IMR-90 (cell line): ENCODE results near the gene HADHA. TPM values are rescaled to one million over a fixed set of nuclear protein-coding genes. Genes with fewer than 3 reads are reported as not detected.
A peak's percentile ranks its signal among the peaks of the same experiment; 100 is the strongest.

Experiments
- ATAC-seq: fragments of 200-7000 bp; cut with Tn5 transposase; 2 replicates; pipeline ENCODE4 v1.9.1; 2020; ENCODE audit warnings: low read depth, mild to moderate bottlenecking, moderate library complexity
- BruUV-seq: library from RNA; stranded (reverse); fragments of 400-500 nt; replicated peaks from 2 replicates; lab custom pipeline; 2021; lab: Mats Ljungman, UMichigan
- CTCF ChIA-PET: fragments of 300-600 bp; formaldehyde crosslinking; extraction: SDS; loops from one replicate; lab custom pipeline; 2021; ENCODE audit warnings: antibody characterized with exemption; lab: Yijun Ruan, JAX
- POLR2A ChIA-PET: fragments of 300-600 bp; sonication (Branson Sonifier 250); formaldehyde crosslinking; loops from one replicate; lab custom pipeline; 2022; ENCODE audit warnings: antibody characterized with exemption; ENCODE audit not compliant: unreplicated experiment; lab: Charles Lee
- DNase-seq: peaks from one replicate; pipeline ENCODE4 v3.0.0; 2013
- H2AFZ ChIP-seq: replicated peaks from 2 replicates; pipeline ENCODE3; 2013; ENCODE audit warnings: low read length, mild to moderate bottlenecking; ENCODE audit not compliant: poor library complexity
- H2AK5ac ChIP-seq: 2 replicates; pipeline ENCODE4 v1.6.1; 2013; ENCODE audit warnings: low read depth, low read length, inconsistent platforms
- H2AK9ac ChIP-seq: replicated peaks from 2 replicates; pipeline ENCODE3; 2013; ENCODE audit warnings: mild to moderate bottlenecking, low read depth, low read length, moderate library complexity; ENCODE audit not compliant: poor library complexity
- H2BK120ac ChIP-seq: 2 replicates; pipeline ENCODE4 v1.6.1; 2013; ENCODE audit warnings: low read depth, low read length, inconsistent platforms
- H2BK15ac ChIP-seq: 3 replicates; pipeline ENCODE4 v1.6.1; 2013; ENCODE audit warnings: low read depth, low read length, inconsistent platforms
- H2BK20ac ChIP-seq: 2 replicates; pipeline ENCODE4 v1.6.1; 2013; ENCODE audit warnings: low read depth, mild to moderate bottlenecking, inconsistent platforms, low read length, moderate library complexity
- H2BK5ac ChIP-seq: 2 replicates; pipeline ENCODE4 v1.6.1; 2013; ENCODE audit warnings: mild to moderate bottlenecking, low read depth, low read length, inconsistent platforms; ENCODE audit not compliant: poor library complexity, severe bottlenecking
- H3K14ac ChIP-seq: replicated peaks from 2 replicates; pipeline ENCODE4 v1.6.1; 2013; ENCODE audit warnings: low read depth, low read length, inconsistent platforms
- H3K18ac ChIP-seq: 2 replicates; pipeline ENCODE4 v1.6.1; 2013; ENCODE audit warnings: low read depth, low read length, control low read depth
- H3K23ac ChIP-seq: 2 replicates; pipeline ENCODE4 v1.6.1; 2013; ENCODE audit warnings: low read depth, low read length, inconsistent platforms
- H3K27ac ChIP-seq: 2 replicates; pipeline ENCODE4 v1.5.1; 2013; ENCODE audit warnings: mild to moderate bottlenecking, control low read depth, low read length; ENCODE audit not compliant: insufficient read depth
- H3K27me3 ChIP-seq: 2 replicates; pipeline ENCODE4 v1.6.1; 2013; ENCODE audit warnings: low read length; ENCODE audit not compliant: control insufficient read depth, insufficient read depth
- H3K36me3 ChIP-seq: 2 replicates; pipeline ENCODE4 v1.6.1; 2013; ENCODE audit warnings: low read length, mixed read lengths; ENCODE audit not compliant: control insufficient read depth, insufficient read depth
- H3K4ac ChIP-seq: 2 replicates; pipeline ENCODE4 v1.6.1; 2013; ENCODE audit warnings: low read depth, low read length, inconsistent platforms
- H3K4me1 ChIP-seq: 2 replicates; pipeline ENCODE4 v1.6.1; 2013; ENCODE audit warnings: low read length, mixed read lengths; ENCODE audit not compliant: control insufficient read depth, insufficient read depth
- H3K4me2 ChIP-seq: 2 replicates; pipeline ENCODE4 v1.6.1; 2013; ENCODE audit warnings: low read depth, mild to moderate bottlenecking, control low read depth, low read length, moderate library complexity
- H3K4me3 ChIP-seq: 2 replicates; pipeline ENCODE4 v1.5.1; 2013; ENCODE audit warnings: low read depth, mild to moderate bottlenecking, control low read depth, low read length, moderate library complexity; ENCODE audit not compliant: insufficient read depth
- H3K56ac ChIP-seq: 2 replicates; pipeline ENCODE4 v1.6.1; 2013; ENCODE audit warnings: low read length, inconsistent platforms; ENCODE audit not compliant: insufficient read depth; ENCODE audit errors: extremely low read depth
- H3K79me1 ChIP-seq, 2 experiments: 2 replicates each; pipeline ENCODE4 v1.6.1; 2013; ENCODE audit warnings: low read length in 2 of 2, inconsistent platforms in 1 of 2, low read depth in 1 of 2
- H3K9ac ChIP-seq: 2 replicates; pipeline ENCODE4 v1.6.1; 2013; ENCODE audit warnings: low read depth, low read length, control low read depth
- H3K9me1 ChIP-seq: 2 replicates; pipeline ENCODE4 v1.6.1; 2013; ENCODE audit warnings: low read length, inconsistent platforms; ENCODE audit not compliant: insufficient read depth
- H3K9me3 ChIP-seq: 2 replicates; pipeline ENCODE4 v1.6.1; 2013; ENCODE audit warnings: low read length; ENCODE audit not compliant: control insufficient read depth, insufficient read depth
- H4K20me1 ChIP-seq: 2 replicates; pipeline ENCODE4 v1.6.1; 2013; ENCODE audit warnings: low read length, inconsistent platforms; ENCODE audit not compliant: insufficient read depth
- H4K5ac ChIP-seq: 2 replicates; pipeline ENCODE4 v1.6.1; 2013; ENCODE audit warnings: mild to moderate bottlenecking, low read depth, low read length, control low read depth
- H4K8ac ChIP-seq, 2 experiments: 2 replicates each; pipeline ENCODE4 v1.6.1; 2013; ENCODE audit warnings: low read depth in 2 of 2, low read length in 2 of 2, control low read depth in 1 of 2, inconsistent platforms in 1 of 2
- H4K91ac ChIP-seq: 2 replicates; pipeline ENCODE4 v1.6.1; 2013; ENCODE audit warnings: low read depth, low read length, inconsistent platforms; ENCODE audit not compliant: insufficient read depth
- FOS ChIP-seq: fragments of 150-350 bp; IDR thresholded peaks from 2 replicates; pipeline ENCODE4 v1.6.1; 2016; ENCODE audit warnings: low read depth, low read length
- MAFK ChIP-seq: IDR thresholded peaks from 2 replicates; pipeline ENCODE4 v1.6.1; 2012; ENCODE audit warnings: low read depth, low read length, improper control_type of control experiment
- WGBS, 2 experiments: methylation state at CpG; one replicate each; pipeline versions ENCODE4 v1.1.5 to v1.1.7; 2013; ENCODE audit warnings: missing lambda C conversion rate in 2 of 2; ENCODE audit not compliant: insufficient read length in 1 of 2; ENCODE audit errors: extremely low coverage in 2 of 2; 5-methylcytosine and 5-hydroxymethylcytosine counted together
- dilution Hi-C: fragments of 300-500 bp; cut with HindIII; formaldehyde crosslinking; loops from one replicate; pipeline ENCODE4 v1.14.3; 2018; ENCODE audit warnings: low sequenced_read_pairs; ENCODE audit not compliant: unreplicated experiment
- in situ Hi-C: fragments of 300-500 bp; cut with MboI; formaldehyde crosslinking; loops from 3 replicates; pipeline ENCODE4 v1.14.3; 2019; ENCODE audit warnings: low sequenced_read_pairs, inconsistent platforms, mixed read lengths
- intact Hi-C: fragments of 100-400 bp; cut with micrococcal nuclease; formaldehyde crosslinking; loops from 2 replicates; pipeline ENCODE4 v1.10.0; 2022
- polyA plus RNA-seq, 3 experiments: library from polyadenylated mRNA; depleted of rRNA; stranded (reverse); fragments of >200 nt; gene quantifications; 2 replicates each; pipeline ENCODE4 v1.2.3, GENCODE V29; 2012; ENCODE audit warnings: low replicate concordance in 1 of 3
- total RNA-seq: library from RNA; depleted of rRNA; stranded (reverse); fragments of >200 nt; gene quantifications from 2 replicates; pipeline ENCODE4 v1.2.3, GENCODE V29; 2012

The HADHA gene
- total and polyA plus RNA-seq, 2 of the 4 experiments (the other 2 are of a cell fraction), result 52.7 to 111 TPM

GRCh38 chr2:26283606-26284005, 39.2 kb upstream of the HADHA start:
- Histone ChIP-seq H2AK9ac (no peak overlapping the region), H3K9me1 (peaks cover 5% of the 10 kb centered on the region), H3K36me3 (peaks cover 35% of the 10 kb centered on the region), H3K4me1 (peaks cover 2% of the 10 kb centered on the region; the same call in 1 of the 2 replicates), H2AFZ (no peak overlapping the region), H3K18ac (no peak overlapping the region), H4K20me1 (no peaks in the 10 kb centered on the region), H2BK20ac (no peak overlapping the region), H3K27ac (no peak overlapping the region), H3K9me3 (no peaks in the 10 kb centered on the region), H2BK5ac (peak overlapping the region; percentile 11), H3K4me3 (no peak overlapping the region), H4K8ac (no peak overlapping the region), H3K79me1 (no peaks in the 10 kb centered on the region), H3K56ac (no peak overlapping the region), H3K4me2 (no peak overlapping the region), H3K4ac (no peak overlapping the region), H2AK5ac (no peak overlapping the region), H3K23ac (0 out of 2 replicates have a peak overlapping the region, but pooled peaks have one; percentile 45), H3K27me3 (no peaks in the 10 kb centered on the region), H3K9ac (no peak overlapping the region), H2BK15ac (no peak overlapping the region), H4K5ac (no peak overlapping the region), H2BK120ac (no peak overlapping the region; the same call in 1 of the 2 replicates), H4K91ac (no peak overlapping the region), H3K14ac (0 out of 2 replicates have a peak overlapping the region, but pooled peaks have one; percentile 68)
- DNase-seq (no peak), ATAC-seq (no peak)
- POLR2A ChIA-PET, result no interaction called here
- intact Hi-C loops, result no loop called here
- TF ChIP-seq MAFK (no peak), FOS (no peak)
- dilution Hi-C loops, result no loop called here
- no TSS peak for BruUV-seq
- CTCF ChIA-PET, result no interaction called here
- in situ Hi-C loops, result no loop called here
- no CpG with 5 or more reads among the region's 2 CpGs for WGBS, 2 experiments
